GM21526 (cell line): Measurements from ENCODE around the gene SRCAP.

Experiments
- ATAC-seq: cut with Tn5 transposase; IDR thresholded peaks from one replicate; pipeline ENCODE4 v1.9.1; 2021; ENCODE audit warnings: moderate library complexity; ENCODE audit not compliant: unreplicated experiment, low FRiP score

Gene SRCAP

GRCh38 chr16:30698816-30699614 is at the start of gene SRCAP:
Gene SRCAP, plus strand, starts transcription at chr16:30699171. Its CDS starts 1,654 bp downstream, at chr16:30700825.
- peak; percentile 25 for ATAC-seq

DNA sequence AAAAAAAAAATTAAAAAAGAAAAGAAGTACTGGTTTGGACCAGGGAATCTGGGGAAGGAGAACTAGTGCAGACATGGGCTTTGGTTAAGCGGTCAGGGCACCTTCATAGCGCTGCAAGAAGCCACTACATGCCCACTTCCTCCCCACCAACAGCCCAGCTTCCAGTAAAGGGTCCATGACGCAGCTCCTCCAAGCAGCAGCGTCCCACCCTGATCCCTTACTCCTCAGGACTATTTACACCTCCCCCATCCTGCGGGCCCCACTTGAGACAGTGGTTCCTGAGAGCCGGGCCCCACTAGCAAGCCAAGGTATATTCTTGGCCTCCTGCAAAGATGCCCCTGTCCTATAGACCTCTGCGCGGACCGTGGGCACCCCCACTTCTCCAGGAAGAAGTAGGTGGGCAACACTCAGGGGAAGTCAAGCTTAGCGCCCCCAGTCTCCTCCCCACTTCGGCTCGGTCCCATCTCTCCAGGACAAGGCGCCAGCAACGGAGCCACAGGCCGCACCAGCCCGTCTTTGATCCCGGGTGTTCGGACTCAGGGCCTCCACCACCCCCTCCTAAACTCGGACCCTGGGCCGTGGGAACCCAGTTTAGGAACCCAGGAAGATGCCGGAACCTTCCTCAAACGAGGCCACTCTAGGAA is 49.1 kb upstream of the SRCAP start:
- no peak for ATAC-seq

DNA sequence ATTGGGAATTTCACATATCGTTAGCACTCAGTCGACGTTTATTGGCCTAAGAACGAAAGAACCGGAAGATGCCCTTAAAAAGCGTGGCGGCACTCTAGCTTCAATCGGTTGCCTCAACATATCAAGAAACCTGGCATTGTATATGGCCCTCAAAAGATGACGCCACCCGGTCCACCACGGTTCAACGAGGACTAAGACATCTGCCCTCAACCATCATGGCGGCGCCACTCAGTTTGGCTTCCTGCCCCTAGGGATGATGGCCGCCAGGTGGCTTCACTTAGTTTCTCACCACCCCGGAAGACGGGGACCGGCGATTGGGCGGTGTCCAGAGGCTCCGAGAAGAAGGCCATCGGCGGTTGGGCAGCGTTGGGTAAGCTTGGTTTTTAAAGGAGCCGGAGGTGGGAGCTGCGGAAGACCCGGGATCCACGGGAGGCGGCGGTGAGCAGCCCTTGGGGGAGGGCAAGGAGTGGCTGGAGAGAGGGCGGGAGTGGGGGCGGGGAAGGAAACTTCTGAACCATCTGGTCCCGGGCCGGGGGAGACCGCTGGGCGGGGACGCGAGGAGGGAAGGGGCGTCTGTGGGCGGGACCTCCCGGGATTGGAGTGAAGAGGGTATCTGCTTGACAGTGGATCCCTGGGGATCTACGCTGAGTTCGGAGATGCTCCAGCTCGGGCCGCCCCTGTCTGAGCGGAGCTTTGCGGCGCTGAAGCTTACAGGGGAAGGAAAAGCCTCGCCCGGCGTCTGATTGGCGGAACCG is 48.4 kb upstream of the SRCAP start, which contains the start of gene PRR14:
Gene PRR14 (plus strand): TSS at position 592 of the 755 bp plus-strand sequence. CDS start 686 bp downstream, outside the sequence.
- peak; percentile 71 for ATAC-seq

DNA sequence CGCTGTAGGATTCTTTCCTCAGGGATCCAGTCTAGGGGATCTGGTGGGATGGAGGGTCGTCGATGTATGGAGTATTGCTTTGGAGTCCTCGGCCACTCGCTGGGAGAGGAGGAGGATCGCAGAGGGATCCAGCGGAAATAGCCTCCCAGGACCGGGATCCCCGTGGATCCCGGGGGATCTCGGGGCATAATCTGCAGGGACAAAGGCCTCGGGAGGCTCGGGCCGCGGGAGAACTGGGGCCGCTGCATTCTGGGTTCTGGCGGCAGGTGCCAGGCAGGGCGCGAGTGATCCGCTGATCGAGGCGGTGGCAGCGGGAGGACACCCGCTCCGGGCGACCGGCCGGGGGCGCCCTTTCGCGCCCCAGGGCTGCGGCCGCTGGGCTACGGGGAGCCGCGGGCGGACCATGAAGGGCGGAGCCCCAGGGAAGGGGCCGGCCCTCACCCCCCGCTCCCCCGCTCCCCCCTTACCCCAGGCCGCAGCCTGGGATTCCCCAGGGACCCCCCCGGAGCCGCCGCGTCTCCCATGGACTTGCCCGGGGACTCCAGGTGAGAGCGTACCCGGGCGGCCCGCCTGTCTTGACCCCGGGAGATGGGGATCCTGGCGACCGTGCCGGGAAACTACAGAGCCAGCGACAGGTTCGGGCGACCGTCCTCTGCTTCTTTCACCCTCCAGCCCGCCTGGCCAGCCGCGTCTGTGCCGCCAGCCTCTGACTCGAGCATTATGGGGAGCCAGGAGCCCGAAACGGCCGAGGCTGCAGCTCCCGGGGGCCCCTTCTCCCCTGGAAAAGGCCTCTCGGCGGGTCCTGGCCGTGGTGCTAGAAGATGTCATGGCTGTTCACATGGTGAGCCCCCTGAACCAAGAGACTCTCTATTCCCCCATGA is 47.6 kb upstream of the SRCAP start:
- peak; percentile 33 for ATAC-seq

GRCh38 chr16:30652005-30652296 is 47.0 kb upstream of the SRCAP start:
- ATAC-seq: no peak

DNA sequence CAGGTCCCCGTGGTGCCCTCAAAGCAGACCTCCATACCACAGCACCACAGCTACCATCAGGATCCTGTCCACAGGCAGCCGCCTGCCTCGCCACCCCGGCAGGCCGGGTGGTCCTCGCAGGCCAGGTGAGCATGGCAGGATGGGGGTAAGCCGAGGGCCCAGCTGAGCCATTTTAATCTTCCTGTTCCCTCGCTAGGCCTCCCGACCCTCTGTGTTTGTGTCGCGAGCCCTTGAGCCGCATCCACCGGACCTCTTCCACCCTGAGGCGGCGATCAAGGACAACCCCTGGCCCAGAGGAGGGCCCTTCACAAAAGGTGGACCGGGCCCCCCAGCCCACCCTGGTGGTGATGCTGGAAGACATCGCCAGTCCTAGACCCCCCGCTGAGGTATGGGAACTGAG is 46.3 kb upstream of the SRCAP start:
- no peak for ATAC-seq

- ATAC-seq: no peak
These were observed 44.1 kb upstream of the SRCAP start for GRCh38 chr16:30654856-30655255.

DNA sequence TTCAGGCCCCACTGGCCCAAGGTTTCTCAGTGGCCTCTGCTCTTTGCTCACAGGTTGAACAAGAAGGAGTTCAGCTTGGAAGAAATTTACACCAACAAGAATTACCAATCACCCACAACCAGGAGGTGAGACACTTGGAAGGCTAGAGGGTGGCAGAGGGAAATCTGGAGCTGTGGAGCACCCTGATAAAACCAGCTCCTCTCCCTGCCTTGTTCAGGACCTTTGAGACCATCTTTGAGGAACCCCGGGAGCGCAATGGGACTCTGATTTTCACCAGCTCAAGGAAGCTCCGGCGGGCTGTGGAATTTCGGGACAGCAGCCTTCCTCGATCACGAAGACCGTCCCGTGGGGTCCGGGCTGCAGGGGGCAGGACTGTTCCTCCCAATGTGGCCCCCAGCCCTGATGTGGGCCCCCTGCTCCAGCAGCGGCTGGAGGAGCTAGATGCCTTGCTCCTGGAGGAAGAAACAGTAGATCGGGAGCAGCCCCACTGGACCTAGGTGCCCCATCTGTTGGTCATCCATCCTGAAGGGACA is 43.1 kb upstream of the SRCAP start:
- no peak for ATAC-seq

- no peak for ATAC-seq
These were observed 42.6 kb upstream of the SRCAP start for GRCh38 chr16:30656388-30656787.

- ATAC-seq: no peak
These were observed 41.8 kb upstream of the SRCAP start for GRCh38 chr16:30656974-30657865.

DNA sequence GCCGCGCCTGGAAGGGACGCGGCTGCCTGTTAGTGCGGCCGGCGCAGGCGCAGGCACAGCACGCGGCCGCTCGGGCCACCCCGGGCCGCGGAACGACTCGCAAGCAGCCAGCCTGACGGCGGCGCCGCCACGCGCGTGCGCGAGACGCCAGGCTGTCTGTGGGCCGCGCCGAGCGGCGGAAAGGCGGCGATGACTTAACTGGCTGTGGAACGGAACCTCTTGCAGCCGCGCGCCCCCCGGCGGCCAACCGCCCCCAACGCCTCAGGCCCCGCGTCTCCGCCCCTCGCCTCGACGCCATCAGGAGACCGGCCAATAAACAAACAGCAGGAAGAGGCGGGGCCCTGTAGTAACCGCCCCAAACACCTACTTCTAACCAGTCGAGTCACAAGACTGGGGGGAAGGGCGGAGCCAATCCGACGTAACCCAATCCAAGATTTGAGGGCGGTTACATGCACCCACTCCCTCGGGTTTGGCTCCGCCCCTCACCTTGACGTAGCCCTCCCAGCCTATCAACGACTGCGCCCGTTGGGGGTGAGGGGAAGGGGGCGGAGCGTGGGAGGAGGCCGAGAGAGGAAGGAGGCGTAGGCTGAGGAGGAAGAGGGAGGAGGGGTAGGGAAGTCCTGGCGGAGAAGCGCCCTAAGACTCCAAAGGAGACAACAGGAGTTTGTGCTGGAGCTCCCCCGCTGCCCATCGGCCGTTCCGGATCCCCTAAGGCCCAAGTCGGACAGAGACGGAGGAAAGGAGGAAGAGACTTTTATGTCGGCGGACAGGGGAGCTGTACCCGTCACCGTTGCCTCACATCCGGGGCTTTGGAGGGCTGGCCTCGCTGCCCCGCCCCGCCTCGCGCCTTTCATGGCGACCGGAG is 40.9 kb upstream of the SRCAP start, which contains the start of gene FBRS:
Gene FBRS (plus strand): TSS at position 566 of the 865 bp plus-strand sequence. CDS start 1,088 bp downstream, outside the sequence.
- peak; percentile 56 for ATAC-seq

- peak; percentile 42 for ATAC-seq
These were observed 40.1 kb upstream of the SRCAP start for GRCh38 chr16:30658731-30659506.

DNA sequence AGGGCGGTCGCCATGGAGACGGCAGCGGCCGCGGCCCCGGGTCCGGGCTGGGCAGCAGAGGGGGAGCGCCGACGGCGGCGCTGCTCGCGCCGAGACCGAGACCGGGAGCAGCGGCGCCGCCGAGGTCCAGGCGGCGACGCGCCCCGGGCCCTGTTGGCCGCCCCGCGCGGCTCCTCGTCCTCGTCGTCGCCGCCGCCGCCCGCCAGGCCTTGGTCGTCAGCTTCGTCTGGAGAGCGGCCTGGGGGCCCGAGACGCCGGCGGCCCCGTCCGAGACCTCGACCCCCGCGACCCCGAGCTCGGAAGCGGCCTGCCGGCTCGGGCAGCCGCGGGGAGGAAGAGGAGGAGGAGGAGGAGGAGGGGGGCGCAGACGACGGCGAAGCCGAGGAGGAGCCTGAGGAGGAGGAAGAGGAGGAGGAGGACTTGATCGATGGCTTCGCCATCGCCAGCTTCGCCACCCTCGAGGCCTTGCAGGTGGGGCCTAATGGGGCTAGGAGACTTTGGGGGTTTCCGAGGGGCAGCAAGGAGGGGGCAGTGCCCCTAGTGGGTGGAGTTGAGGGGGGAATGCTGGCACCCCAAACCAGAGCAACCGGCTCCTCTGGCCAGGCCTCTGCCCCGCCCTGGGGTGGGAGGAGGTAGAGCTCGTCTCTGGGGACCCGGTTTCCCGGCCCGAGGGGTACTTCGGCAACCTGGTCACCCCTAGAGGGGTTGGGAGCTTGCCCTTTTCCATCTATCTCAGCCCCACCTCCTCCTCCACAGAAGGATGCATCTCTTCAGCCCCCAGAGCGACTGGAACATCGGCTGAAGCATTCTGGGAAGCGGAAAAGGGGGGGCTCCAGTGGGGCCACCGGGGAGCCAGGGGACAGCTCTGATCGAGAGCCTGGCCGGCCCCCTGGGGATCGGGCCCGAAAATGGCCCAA is 39.2 kb upstream of the SRCAP start:
- no peak for ATAC-seq

DNA sequence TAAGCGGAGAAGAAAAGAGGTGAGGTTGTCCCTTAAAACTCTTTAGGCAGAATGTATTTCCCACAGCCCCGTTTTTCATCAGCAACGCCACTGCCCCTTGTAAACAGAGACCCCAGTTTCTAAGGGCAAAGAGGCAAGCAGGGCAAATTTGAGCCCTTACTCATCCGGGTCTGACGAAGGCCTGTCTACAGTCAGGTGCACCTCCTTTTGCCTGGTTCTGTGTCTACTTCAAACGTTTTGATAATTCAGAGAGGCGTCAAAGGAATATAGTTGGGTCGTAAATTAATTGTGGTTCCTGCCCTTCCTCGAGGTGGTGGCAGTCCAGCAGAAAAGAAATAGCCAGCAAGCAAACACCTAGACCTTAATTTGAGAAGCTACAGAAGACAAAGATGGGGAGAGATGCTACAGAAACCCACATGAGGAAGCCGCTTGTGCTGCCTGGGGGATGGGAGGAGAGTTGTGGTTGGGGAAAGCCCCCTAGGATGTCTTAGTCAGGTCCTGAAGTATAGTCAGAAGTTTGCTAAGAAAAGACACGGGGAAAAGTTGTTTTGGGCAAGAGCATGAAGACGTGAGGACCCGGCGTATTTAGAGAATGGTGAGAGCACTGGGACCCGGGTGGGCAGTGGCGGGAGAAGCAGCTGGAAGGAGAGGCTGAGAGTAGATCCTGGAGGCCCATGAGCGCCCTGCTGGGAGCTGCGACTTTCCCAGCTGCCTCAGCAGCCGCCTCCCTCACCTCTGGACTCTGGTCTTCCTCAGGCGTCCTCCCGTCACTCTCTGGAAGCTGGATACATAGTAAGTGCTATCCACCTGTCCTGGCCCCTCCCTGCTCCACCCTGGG is 38.3 kb upstream of the SRCAP start:
- ATAC-seq: no peak

DNA sequence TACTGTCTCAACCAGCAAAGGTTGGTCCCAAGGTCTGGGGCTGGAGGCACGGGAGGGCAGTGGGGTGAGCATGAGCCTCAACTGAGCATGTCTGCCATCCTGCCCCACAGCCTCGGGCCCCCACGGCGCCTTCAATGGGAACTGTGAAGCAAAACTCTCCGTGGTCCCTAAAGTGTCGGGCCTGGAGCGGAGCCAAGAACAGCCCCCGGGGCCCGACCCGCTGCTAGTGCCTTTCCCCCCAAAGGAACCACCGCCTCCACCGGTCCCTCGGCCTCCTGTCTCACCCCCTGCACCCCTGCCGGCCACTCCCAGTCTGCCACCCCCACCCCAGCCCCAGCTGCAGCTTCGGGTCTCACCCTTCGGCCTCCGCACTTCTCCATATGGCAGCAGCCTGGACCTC is 36.5 kb upstream of the SRCAP start:
- ATAC-seq: no peak
